KMS-11 (cell line): Measurements from ENCODE around the gene EBNA1BP2.

Experiments
- H2AFZ ChIP-seq: fragments of 200-600 bp; sonication (generic); 2 replicates; pipeline ENCODE4 v1.6.1; 2016; ENCODE audit warnings: antibody characterized with exemption, mixed run types, low read depth
- H3K27ac ChIP-seq: fragments of 200-600 bp; sonication (generic); 2 replicates; pipeline ENCODE4 v1.6.1; 2016; ENCODE audit warnings: mild to moderate bottlenecking, mixed run types
- H3K27me3 ChIP-seq: fragments of 200-600 bp; sonication (generic); 2 replicates; pipeline ENCODE4 v1.6.1; 2017; ENCODE audit warnings: mild to moderate bottlenecking, low read depth, mixed run types, moderate library complexity; ENCODE audit not compliant: insufficient read depth
- H3K36me3 ChIP-seq: fragments of 200-600 bp; sonication (generic); 2 replicates; pipeline ENCODE4 v1.6.1; 2017; ENCODE audit warnings: mild to moderate bottlenecking, mixed run types; ENCODE audit not compliant: insufficient read depth
- H3K4me1 ChIP-seq: fragments of 200-600 bp; sonication (generic); 2 replicates; pipeline ENCODE4 v1.6.1; 2016; ENCODE audit warnings: mild to moderate bottlenecking, low read depth, mixed run types; ENCODE audit not compliant: poor library complexity, severe bottlenecking
- H3K4me2 ChIP-seq: fragments of 200-600 bp; sonication (generic); 2 replicates; pipeline ENCODE4 v1.7.0; 2016; ENCODE audit warnings: mild to moderate bottlenecking, mixed run types
- H3K4me3 ChIP-seq: fragments of 200-600 bp; sonication (generic); IDR thresholded peaks from 2 replicates; pipeline ENCODE4 v1.6.1; 2017; ENCODE audit warnings: low read depth, low read length, mixed read lengths; ENCODE audit not compliant: insufficient read depth
- H3K79me2 ChIP-seq: fragments of 200-600 bp; sonication (generic); 2 replicates; pipeline ENCODE4 v1.6.1; 2016; ENCODE audit warnings: low read depth, mixed run types; ENCODE audit not compliant: insufficient read depth
- H3K9ac ChIP-seq: fragments of 200-600 bp; sonication (generic); 2 replicates; pipeline ENCODE4 v1.6.1; 2016; ENCODE audit warnings: mild to moderate bottlenecking, mixed run types
- H4K20me1 ChIP-seq: fragments of 200-600 bp; sonication (generic); 2 replicates; pipeline ENCODE4 v1.6.1; 2016; ENCODE audit warnings: mild to moderate bottlenecking, mixed run types; ENCODE audit not compliant: insufficient read depth
- CTCF ChIP-seq: fragments of 200-600 bp; sonication (generic); conservative IDR thresholded peaks from 2 replicates; pipeline ENCODE4 v1.6.1; 2017; ENCODE audit warnings: low read depth, mild to moderate bottlenecking, antibody characterized with exemption, low read length, moderate library complexity, mixed read lengths

Gene EBNA1BP2

GRCh38 chr1:43205671-43206070 lies 33.6 kb upstream of the EBNA1BP2 start:
- no peak overlapping the region for H3K27ac ChIP-seq
- no peaks in the 10 kb centered on the region for H3K4me1 ChIP-seq
- no peak overlapping the region for H2AFZ ChIP-seq
- no peaks in the 10 kb centered on the region for H4K20me1 ChIP-seq
- no peaks in the 10 kb centered on the region for H3K79me2 ChIP-seq
- no peak overlapping the region for H3K4me2 ChIP-seq
- no peak overlapping the region for H3K4me3 ChIP-seq
- H3K9ac ChIP-seq = no peak overlapping the region
- TF ChIP-seq CTCF = no peak
- H3K27me3 ChIP-seq = no peaks in the 10 kb centered on the region
- H3K36me3 ChIP-seq = no peaks in the 10 kb centered on the region

GRCh38 chr1:43204394-43204793 lies 32.3 kb upstream of the EBNA1BP2 start:
- Histone ChIP-seq H3K36me3 (no peaks in the 10 kb centered on the region), H3K9ac (no peak overlapping the region), H3K4me3 (no peak overlapping the region), H2AFZ (no peak overlapping the region), H3K27me3 (no peaks in the 10 kb centered on the region), H4K20me1 (no peaks in the 10 kb centered on the region), H3K4me2 (no peak overlapping the region), H3K79me2 (no peaks in the 10 kb centered on the region), H3K4me1 (no peaks in the 10 kb centered on the region), H3K27ac (no peak overlapping the region)
- no peak for TF ChIP-seq CTCF

GRCh38 chr1:43203859-43204258 lies 31.8 kb upstream of the EBNA1BP2 start:
- no peaks in the 10 kb centered on the region for H3K79me2 ChIP-seq
- no peak overlapping the region for H3K27ac ChIP-seq
- no peak overlapping the region for H2AFZ ChIP-seq
- H3K36me3 ChIP-seq = no peaks in the 10 kb centered on the region
- no peak for TF ChIP-seq CTCF
- H3K4me2 ChIP-seq = no peak overlapping the region
- H3K4me3 ChIP-seq = no peak overlapping the region
- H3K9ac ChIP-seq = no peak overlapping the region
- no peaks in the 10 kb centered on the region for H4K20me1 ChIP-seq
- no peaks in the 10 kb centered on the region for H3K27me3 ChIP-seq
- H3K4me1 ChIP-seq = no peaks in the 10 kb centered on the region

GRCh38 chr1:43199093-43199726 lies 27.1 kb upstream of the EBNA1BP2 start:
- Histone ChIP-seq H3K79me2 (no peaks in the 10 kb centered on the region), H3K4me3 (no peak overlapping the region), H2AFZ (no peak overlapping the region), H3K9ac (no peak overlapping the region), H4K20me1 (no peaks in the 10 kb centered on the region), H3K4me2 (no peak overlapping the region), H3K36me3 (no peaks in the 10 kb centered on the region), H3K27ac (no peak overlapping the region), H3K27me3 (no peaks in the 10 kb centered on the region), H3K4me1 (no peaks in the 10 kb centered on the region)
- no peak for TF ChIP-seq CTCF
